ENCODE results near the gene PCYT1A. TPM values are rescaled to one million over a fixed set of nuclear protein-coding genes. Genes with fewer than 3 reads are reported as not detected.

Gene PCYT1A
- total and polyA plus RNA-seq, 10 of the 15 experiments (the other 5 are each of a cell fraction or from before 2014, with no cell fraction given), result 10.8 to 64.3 (median 48.6) TPM

- H3K9me3 ChIP-seq (replicated peaks; ENCODE audit: control insufficient read depth, insufficient read depth, low read length), result no peaks in the 10 kb centered on the region
- intact Hi-C loops (cut with micrococcal nuclease; ENCODE audit: unreplicated experiment), result loop anchor here (1.0 to 10.0 kb wide), 4 partner anchors 122 to 291 kb away; partner anchors contain the start of gene TNK2
- TF ChIP-seq SMAD1 (IDR thresholded peaks at IDR 0.05; ENCODE audit: low read depth, partially characterized antibody), result no peak
- no peak for TF ChIP-seq BACH1 (IDR thresholded peaks at IDR 0.05; ENCODE audit: borderline replicate concordance)
- no peak for TF ChIP-seq E2F8 (IDR thresholded peaks at IDR 0.05; ENCODE audit: low read depth, partially characterized antibody)
- TF ChIP-seq RCOR1 (conservative IDR thresholded peaks at IDR 0.05; ENCODE audit: low read depth, low read length), result no peak
- TF ChIP-seq, protein P1, sequence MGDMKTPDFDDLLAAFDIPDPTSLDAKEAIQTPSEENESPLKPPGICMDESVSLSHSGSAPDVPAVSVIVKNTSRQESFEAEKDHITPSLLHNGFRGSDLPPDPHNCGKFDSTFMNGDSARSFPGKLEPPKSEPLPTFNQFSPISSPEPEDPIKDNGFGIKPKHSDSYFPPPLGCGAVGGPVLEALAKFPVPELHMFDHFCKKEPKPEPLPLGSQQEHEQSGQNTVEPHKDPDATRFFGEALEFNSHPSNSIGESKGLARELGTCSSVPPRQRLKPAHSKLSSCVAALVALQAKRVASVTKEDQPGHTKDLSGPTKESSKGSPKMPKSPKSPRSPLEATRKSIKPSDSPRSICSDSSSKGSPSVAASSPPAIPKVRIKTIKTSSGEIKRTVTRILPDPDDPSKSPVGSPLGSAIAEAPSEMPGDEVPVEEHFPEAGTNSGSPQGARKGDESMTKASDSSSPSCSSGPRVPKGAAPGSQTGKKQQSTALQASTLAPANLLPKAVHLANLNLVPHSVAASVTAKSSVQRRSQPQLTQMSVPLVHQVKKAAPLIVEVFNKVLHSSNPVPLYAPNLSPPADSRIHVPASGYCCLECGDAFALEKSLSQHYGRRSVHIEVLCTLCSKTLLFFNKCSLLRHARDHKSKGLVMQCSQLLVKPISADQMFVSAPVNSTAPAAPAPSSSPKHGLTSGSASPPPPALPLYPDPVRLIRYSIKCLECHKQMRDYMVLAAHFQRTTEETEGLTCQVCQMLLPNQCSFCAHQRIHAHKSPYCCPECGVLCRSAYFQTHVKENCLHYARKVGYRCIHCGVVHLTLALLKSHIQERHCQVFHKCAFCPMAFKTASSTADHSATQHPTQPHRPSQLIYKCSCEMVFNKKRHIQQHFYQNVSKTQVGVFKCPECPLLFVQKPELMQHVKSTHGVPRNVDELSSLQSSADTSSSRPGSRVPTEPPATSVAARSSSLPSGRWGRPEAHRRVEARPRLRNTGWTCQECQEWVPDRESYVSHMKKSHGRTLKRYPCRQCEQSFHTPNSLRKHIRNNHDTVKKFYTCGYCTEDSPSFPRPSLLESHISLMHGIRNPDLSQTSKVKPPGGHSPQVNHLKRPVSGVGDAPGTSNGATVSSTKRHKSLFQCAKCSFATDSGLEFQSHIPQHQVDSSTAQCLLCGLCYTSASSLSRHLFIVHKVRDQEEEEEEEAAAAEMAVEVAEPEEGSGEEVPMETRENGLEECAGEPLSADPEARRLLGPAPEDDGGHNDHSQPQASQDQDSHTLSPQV (IDR thresholded peaks at IDR 0.05), result no peak
- TF ChIP-seq ZSCAN29 (IDR thresholded peaks at IDR 0.05), result no peak
- TF ChIP-seq TAF1 (IDR thresholded peaks at IDR 0.05; ENCODE audit: borderline replicate concordance, low read depth, low read length), result no peak
- TF ChIP-seq BCL11A (IDR thresholded peaks at IDR 0.05; ENCODE audit: low read depth, low read length), result no peak
- peak in 1 of 2 experiments; percentile 33; a peak in 1 of 4 replicates for TF ChIP-seq IKZF2 (IDR thresholded peaks at IDR 0.05)
- H3K4me1 ChIP-seq (ENCODE audit: control insufficient read depth, insufficient read depth, low read length), result peaks cover 40% of the 10 kb centered on the region
- H3K36me3 ChIP-seq (ENCODE audit: control insufficient read depth in 2 of 2, insufficient read depth in 2 of 2, low read length in 1 of 2), result no peaks in the 10 kb centered on the region
- no peak overlapping the region for H3K4me2 ChIP-seq (ENCODE audit: control insufficient read depth, insufficient read depth)
- RAD21 ChIA-PET (ENCODE audit: unreplicated experiment), result interaction anchor here (0.9 to 6.5 kb wide), 13 partner anchors 9 to 174 kb away, joined by 3 to 113 read pairs (median 5); no protein-coding TSS in a partner anchor
- 63% methylated on average over 14 of the region's 14 CpGs for WGBS (ENCODE audit: insufficient coverage, insufficient replicate concordance, low lambda C conversion rate, missing lambda C conversion rate)
- ATAC-seq (no peak), DNase-seq (ENCODE audit: low read depth, low spot score) (no peak), FAIRE-seq (no peak)
- no peak overlapping the region for H2AFZ ChIP-seq (ENCODE audit: control insufficient read depth, low read depth, low read length)
- no peaks in the 10 kb centered on the region for H3K27me3 ChIP-seq (replicated peaks in 1 of 2; ENCODE audit: control insufficient read depth in 2 of 2, insufficient read depth in 2 of 2, low read length in 1 of 2)
- POLR2A ChIA-PET, result interaction anchor here (0.6 to 1.6 kb wide), 4 partner anchors 11 to 123 kb away, joined by 4 to 9 read pairs (median 5); no protein-coding TSS in a partner anchor
- H3K79me2 ChIP-seq (ENCODE audit: control insufficient read depth, insufficient read depth, low read length), result no peaks in the 10 kb centered on the region
- no peak overlapping the region for H3K27ac ChIP-seq (ENCODE audit: control insufficient read depth, insufficient read depth)
- in situ Hi-C loops (cut with MboI), result no loop called here
- CTCF ChIA-PET, result interaction anchor here (0.6 to 6.6 kb wide), 18 partner anchors 10 to 323 kb away, joined by 3 to 157 read pairs (median 4); no protein-coding TSS in a partner anchor
- SMC1A ChIA-PET (ENCODE audit: uncharacterized antibody, unreplicated experiment), result interaction anchor here (0.7 to 9.7 kb wide), 19 partner anchors 9 to 174 kb away, joined by 3 to 151 read pairs (median 4); no protein-coding TSS in a partner anchor
- BruUV-seq (replicated peaks), result no TSS peak
- no peak overlapping the region for H3K9ac ChIP-seq (ENCODE audit: control insufficient read depth, insufficient read depth, low read length)
- H4K20me1 ChIP-seq (ENCODE audit: control insufficient read depth, insufficient read depth), result no peaks in the 10 kb centered on the region
- no peak overlapping the region for H3K4me3 ChIP-seq
These were observed 91.8 kb downstream of the PCYT1A start for GRCh38 chr3:196195664-196196265.

Data from GM12878 (cell line).